ENCODE results near the gene GNPDA1. TPM values are rescaled to one million over a fixed set of nuclear protein-coding genes. Genes with fewer than 3 reads are reported as not detected.

The GNPDA1 gene
- total and polyA plus RNA-seq, 9 of the 15 experiments (the other 6 are each of a cell fraction or from before 2014, with no cell fraction given), result 14.1 to 145 (median 52.2) TPM

DNA sequence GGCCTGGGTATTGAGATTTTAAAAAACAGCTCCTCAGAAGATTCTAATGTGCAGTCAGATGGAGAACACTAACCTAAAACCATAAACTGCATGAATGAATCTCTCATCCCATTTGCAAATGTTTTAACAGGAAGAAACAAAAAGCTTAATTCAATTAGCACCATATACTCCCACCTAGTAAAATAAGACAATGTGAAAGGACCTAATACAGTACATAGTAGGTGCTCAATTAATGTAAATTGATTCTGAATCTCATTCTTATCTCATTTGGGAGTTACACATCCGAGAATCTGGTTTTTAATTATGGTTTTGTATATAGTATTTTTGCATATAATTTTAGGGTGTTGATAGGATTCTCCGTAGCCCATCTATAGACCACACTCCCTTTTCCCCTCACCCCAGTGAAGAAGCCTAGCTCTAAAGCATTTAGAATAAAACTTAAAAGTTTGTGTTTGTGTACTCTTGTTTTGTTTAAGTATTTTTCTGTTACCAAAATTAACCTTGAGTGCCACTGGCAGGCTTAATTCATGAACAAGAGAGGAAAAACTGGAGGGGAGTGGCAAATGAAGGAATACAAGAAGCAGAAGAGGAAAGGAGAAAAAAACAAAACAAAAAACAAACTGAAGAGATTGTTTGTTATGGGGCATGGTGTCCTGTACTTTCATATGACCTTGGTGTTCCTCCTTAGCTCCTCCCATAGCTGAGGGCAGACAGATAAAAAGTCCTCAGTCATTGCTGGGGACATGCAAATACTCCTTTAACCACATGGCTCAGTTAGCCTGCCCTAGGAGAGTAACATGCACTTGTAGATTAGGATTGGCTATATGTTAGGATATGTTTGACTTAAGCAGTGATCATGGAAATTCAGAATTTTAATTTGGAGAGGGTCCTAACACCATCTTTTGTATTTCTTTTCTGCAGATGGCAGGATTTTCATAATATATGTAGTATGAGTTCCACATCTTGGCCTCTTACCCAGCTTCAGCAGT is 42.8 kb downstream of the GNPDA1 start (continued):
- TF ChIP-seq RBM17 (IDR thresholded peaks at IDR 0.05; ENCODE audit: borderline replicate concordance, low read depth, low read length) (no peak), CHCHD3 (CRISPR knock-in tag; IDR thresholded peaks at IDR 0.05) (no peak), CEBPB (tag; IDR thresholded peaks at IDR 0.05) (no peak), NFXL1 (CRISPR knock-in tag; IDR thresholded peaks at IDR 0.05) (no peak), CBX2 (IDR thresholded peaks at IDR 0.05; ENCODE audit: insufficient read depth, low read length, poor library complexity, severe bottlenecking) (no peak), POLR2B (IDR thresholded peaks at IDR 0.05; ENCODE audit: low read depth, partially characterized antibody) (no peak), RAD21 (CRISPR knock-in tag; conservative IDR thresholded peaks at IDR 0.05 in 1 of 2, IDR thresholded peaks at IDR 0.05 in 1 of 2) (no peak; a peak in 1 of 4 replicates), MYC (IDR thresholded peaks at IDR 0.05; ENCODE audit: low read depth, low read length) (peak; percentile 83), MYC (CRISPR knock-in tag; IDR thresholded peaks at IDR 0.05; ENCODE audit: borderline replicate concordance, low read depth) (no peak), GABPB2 (CRISPR knock-in tag; conservative IDR thresholded peaks at IDR 0.05) (no peak), HDGF (IDR thresholded peaks at IDR 0.05) (no peak), ZNF583 (CRISPR knock-in tag; IDR thresholded peaks at IDR 0.05) (no peak), ARID1B (IDR thresholded peaks at IDR 0.05) (peak; percentile 67), ZNF785 (CRISPR knock-in tag; IDR thresholded peaks at IDR 0.05) (no peak), SP2 (IDR thresholded peaks at IDR 0.05; ENCODE audit: extremely low read depth, low read depth, low read length, poor library complexity, severe bottlenecking) (no peak)
- TF ChIP-seq, protein P1, sequence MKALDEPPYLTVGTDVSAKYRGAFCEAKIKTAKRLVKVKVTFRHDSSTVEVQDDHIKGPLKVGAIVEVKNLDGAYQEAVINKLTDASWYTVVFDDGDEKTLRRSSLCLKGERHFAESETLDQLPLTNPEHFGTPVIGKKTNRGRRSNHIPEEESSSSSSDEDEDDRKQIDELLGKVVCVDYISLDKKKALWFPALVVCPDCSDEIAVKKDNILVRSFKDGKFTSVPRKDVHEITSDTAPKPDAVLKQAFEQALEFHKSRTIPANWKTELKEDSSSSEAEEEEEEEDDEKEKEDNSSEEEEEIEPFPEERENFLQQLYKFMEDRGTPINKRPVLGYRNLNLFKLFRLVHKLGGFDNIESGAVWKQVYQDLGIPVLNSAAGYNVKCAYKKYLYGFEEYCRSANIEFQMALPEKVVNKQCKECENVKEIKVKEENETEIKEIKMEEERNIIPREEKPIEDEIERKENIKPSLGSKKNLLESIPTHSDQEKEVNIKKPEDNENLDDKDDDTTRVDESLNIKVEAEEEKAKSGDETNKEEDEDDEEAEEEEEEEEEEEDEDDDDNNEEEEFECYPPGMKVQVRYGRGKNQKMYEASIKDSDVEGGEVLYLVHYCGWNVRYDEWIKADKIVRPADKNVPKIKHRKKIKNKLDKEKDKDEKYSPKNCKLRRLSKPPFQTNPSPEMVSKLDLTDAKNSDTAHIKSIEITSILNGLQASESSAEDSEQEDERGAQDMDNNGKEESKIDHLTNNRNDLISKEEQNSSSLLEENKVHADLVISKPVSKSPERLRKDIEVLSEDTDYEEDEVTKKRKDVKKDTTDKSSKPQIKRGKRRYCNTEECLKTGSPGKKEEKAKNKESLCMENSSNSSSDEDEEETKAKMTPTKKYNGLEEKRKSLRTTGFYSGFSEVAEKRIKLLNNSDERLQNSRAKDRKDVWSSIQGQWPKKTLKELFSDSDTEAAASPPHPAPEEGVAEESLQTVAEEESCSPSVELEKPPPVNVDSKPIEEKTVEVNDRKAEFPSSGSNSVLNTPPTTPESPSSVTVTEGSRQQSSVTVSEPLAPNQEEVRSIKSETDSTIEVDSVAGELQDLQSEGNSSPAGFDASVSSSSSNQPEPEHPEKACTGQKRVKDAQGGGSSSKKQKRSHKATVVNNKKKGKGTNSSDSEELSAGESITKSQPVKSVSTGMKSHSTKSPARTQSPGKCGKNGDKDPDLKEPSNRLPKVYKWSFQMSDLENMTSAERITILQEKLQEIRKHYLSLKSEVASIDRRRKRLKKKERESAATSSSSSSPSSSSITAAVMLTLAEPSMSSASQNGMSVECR (CRISPR knock-in tag; IDR thresholded peaks at IDR 0.05), result no peak
- TF ChIP-seq, protein P2, sequence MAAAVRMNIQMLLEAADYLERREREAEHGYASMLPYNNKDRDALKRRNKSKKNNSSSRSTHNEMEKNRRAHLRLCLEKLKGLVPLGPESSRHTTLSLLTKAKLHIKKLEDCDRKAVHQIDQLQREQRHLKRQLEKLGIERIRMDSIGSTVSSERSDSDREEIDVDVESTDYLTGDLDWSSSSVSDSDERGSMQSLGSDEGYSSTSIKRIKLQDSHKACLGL (CRISPR knock-in tag; IDR thresholded peaks at IDR 0.05; ENCODE audit: borderline replicate concordance, poor library complexity, severe bottlenecking), result no peak
- TF ChIP-seq, protein P3, sequence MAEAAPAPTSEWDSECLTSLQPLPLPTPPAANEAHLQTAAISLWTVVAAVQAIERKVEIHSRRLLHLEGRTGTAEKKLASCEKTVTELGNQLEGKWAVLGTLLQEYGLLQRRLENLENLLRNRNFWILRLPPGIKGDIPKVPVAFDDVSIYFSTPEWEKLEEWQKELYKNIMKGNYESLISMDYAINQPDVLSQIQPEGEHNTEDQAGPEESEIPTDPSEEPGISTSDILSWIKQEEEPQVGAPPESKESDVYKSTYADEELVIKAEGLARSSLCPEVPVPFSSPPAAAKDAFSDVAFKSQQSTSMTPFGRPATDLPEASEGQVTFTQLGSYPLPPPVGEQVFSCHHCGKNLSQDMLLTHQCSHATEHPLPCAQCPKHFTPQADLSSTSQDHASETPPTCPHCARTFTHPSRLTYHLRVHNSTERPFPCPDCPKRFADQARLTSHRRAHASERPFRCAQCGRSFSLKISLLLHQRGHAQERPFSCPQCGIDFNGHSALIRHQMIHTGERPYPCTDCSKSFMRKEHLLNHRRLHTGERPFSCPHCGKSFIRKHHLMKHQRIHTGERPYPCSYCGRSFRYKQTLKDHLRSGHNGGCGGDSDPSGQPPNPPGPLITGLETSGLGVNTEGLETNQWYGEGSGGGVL (CRISPR knock-in tag; IDR thresholded peaks at IDR 0.05), result no peak
- TF ChIP-seq, protein P4, sequence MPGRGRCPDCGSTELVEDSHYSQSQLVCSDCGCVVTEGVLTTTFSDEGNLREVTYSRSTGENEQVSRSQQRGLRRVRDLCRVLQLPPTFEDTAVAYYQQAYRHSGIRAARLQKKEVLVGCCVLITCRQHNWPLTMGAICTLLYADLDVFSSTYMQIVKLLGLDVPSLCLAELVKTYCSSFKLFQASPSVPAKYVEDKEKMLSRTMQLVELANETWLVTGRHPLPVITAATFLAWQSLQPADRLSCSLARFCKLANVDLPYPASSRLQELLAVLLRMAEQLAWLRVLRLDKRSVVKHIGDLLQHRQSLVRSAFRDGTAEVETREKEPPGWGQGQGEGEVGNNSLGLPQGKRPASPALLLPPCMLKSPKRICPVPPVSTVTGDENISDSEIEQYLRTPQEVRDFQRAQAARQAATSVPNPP (IDR thresholded peaks at IDR 0.05; ENCODE audit: borderline replicate concordance, insufficient read depth, insufficient read length), result no peak
